Stimulated activated CD8-positive, alpha-beta memory T cell treated with anti-CD3 and anti-CD28 coated beads, Interleukin-4, amount 100 ng/mL, for 48 hours (primary cell): Measurements from ENCODE around the gene OBI1.
"Not testable (repeated sequence)": the region's sequence is repeated elsewhere in the genome, so short reads cannot be mapped to it uniquely, and the experiment has no call there.

Source experiments
- DNase-seq: peaks from one replicate; pipeline ENCODE4 v3.0.0-alpha.2; 2020

The OBI1 gene

GRCh38 chr13:78658630-78659449 lies at the start of gene OBI1:
Gene OBI1 (minus strand): TSS chr13:78659155. CDS start chr13:78659120, 35 bp downstream.
- peak; percentile 92 for DNase-seq

GRCh38 chr13:78701383-78701782 lies 42.4 kb upstream of the OBI1 start:
- DNase-seq: no peak

DNA sequence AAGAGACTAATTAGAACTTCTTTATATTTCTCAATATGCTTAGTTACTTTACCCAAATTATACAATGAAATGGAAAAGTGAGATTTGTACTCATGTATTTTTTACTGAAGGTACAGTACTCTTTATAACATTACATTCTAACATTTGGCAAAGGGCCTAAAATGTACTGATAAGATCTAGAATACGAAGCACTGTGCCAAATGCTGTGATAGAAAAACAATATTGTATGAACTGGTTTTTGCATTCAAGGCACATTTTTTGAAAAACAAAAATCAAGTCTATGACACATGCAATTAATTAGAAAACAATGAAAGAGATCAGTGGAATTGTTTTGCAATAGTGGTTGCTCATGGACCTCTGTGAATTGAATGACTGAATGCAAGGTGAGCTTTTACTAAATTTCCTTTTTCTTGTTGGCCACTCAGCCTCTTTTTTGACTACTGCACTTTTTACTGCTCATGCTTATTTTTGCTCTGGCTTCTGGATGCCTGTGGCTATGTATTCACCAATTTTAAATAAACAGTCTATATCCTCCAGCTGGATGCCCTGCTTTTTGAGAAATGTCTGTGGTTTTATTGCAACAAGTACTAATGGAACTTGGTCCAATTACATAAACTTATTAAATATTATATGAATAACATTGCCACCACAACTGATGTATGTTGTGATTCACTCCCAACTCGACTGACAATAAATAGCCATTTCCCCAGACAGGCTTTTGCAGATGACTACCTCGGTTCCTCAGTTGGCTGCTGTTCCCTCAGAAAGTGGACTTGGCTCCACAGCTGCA lies 41.4 kb upstream of the OBI1 start:
- DNase-seq: no peak

- no peak for DNase-seq
Measured at GRCh38 chr13:78689011-78689410, 30.1 kb upstream of the OBI1 start.

DNA sequence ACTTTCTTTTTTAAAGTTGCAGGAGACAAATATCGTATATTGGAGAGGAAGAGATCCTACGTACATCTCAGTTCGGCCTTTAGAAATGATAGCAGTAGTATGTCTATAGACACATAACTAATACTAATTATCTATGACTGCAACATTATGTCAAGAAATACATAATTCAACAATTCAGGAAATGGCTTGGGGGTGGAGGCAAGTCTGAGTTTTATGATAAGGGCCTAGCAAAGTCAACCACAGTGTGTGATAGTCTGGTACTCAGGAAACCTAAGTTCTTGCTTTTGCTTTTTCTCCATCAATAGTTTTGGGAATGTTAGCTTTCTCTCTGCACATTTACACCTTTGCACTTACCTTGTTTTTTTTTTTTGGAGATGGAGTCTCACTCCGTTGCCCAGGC lies 27.5 kb upstream of the OBI1 start:
- DNase-seq: no peak

DNA sequence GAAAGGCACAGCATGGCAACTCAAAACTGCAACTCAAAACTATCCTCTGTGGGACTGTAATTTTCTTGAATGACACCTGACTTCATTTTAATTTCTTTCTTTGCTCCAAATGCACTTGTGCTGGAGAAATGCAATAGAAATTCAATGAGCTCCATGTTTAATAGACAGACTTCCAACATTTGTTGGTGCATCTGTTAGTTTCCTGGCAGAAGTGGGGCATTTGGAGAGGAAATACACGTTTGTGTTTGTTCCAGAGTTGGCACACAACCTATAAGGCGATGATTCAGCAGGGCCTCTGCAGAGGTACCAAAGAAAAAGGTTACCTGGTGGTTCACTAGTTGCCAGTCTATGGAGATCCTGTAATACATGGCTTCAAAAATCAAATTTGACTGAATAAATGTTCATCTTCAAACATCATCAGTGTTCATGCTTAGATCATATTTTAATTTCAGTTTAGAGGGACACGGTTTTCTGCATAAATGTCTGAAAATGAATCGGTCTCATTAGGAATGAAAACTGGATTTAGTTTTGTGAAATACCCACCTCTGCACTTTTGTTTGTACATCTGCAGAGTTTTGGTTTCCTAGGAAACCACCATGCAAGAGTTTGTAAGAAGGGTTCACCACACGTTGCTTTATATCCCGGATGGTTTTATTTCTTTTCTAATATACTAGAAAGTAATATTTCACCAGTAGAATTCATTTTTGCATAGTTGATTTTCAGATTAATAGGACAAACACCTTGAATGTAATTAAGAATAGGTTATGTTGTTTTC lies 21.8 kb upstream of the OBI1 start:
- DNase-seq: no peak

GRCh38 chr13:78680115-78680561 lies 21.2 kb upstream of the OBI1 start:
- no peak for DNase-seq

GRCh38 chr13:78679329-78679728 lies 20.4 kb upstream of the OBI1 start:
- no peak for DNase-seq

DNA sequence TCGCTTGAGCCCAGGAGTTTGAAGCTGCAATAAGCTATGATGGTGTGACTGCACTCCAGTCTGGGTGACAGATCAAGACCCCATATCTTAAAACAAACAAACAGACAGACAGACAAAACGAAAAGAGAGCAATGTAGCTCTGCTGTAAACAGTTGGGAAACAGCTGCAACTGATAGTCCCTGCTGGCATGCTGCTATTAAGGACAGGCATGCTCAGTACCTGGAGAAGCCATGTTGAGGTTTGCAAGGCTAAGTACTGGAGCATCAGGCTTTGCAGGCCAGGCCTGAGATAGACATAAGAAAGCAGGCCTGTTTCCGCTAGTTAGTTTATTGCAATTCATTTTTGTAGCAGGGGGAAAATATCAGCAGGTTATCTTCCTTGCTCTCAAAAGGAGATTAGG lies 16.2 kb upstream of the OBI1 start:
- no peak for DNase-seq

DNA sequence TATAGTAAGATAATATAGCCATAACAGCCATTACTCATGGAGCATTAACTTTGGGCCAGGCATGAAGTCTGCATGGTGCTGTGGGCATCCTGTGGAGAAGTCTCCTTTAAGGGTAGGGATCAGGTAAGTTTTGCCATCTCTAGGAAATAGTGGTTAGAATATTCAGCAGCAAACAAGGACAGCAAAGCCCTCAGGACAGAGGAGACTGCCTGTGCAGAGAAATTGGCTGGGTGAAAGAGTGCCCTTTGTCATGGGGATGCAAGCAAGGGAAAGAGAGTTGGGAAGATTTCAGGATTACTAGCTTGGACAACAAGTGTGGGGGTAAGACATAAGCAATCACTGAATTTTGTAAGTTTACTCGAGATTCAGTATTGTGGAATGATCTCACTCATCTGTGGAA lies 15.7 kb upstream of the OBI1 start:
- DNase-seq: no peak

GRCh38 chr13:78662467-78662866 lies 3.5 kb upstream of the OBI1 start:
- no peak for DNase-seq

GRCh38 chr13:78660495-78660857 lies 1.5 kb upstream of the OBI1 start:
- no peak for DNase-seq

DNA sequence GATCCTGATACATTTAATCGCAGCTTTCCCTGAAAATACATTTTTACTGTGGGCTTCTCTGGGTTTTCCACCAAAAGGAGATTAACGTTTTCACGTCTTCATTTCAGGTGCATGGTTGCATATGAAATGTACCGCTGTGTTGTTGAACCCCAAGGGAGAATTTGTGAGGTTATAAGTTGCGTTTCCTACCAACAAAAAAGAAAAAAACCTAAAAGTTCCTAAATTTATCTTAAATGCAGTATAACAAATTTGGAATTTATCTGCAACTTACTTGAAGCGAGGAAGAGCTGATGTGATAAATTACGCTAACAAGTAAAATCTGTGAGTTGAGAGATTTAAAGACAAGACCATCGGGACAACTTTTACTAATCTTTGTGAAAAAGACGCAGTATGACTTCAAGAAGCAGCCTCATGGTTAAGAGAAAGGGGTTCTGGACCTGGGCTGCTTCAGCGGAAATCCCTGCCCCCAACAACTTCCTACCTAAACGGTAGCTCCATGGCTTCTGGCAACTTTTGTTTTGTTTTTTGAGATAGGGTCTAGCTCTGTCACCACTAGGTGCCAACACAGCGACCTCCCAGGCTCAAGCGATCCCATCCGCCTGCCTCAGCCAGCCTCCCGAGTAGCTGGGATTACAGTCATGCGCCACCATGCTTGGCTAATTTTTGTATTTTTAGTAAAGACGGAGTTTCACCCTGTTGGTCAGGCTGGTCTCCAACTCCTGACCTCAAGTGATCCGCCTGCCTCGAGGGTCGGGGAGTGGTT lies 958 bp upstream of the OBI1 start:
- DNase-seq: peak; percentile 36

GRCh38 chr13:78659450-78659730 lies 435 bp upstream of the OBI1 start:
- DNase-seq: no peak

DNA sequence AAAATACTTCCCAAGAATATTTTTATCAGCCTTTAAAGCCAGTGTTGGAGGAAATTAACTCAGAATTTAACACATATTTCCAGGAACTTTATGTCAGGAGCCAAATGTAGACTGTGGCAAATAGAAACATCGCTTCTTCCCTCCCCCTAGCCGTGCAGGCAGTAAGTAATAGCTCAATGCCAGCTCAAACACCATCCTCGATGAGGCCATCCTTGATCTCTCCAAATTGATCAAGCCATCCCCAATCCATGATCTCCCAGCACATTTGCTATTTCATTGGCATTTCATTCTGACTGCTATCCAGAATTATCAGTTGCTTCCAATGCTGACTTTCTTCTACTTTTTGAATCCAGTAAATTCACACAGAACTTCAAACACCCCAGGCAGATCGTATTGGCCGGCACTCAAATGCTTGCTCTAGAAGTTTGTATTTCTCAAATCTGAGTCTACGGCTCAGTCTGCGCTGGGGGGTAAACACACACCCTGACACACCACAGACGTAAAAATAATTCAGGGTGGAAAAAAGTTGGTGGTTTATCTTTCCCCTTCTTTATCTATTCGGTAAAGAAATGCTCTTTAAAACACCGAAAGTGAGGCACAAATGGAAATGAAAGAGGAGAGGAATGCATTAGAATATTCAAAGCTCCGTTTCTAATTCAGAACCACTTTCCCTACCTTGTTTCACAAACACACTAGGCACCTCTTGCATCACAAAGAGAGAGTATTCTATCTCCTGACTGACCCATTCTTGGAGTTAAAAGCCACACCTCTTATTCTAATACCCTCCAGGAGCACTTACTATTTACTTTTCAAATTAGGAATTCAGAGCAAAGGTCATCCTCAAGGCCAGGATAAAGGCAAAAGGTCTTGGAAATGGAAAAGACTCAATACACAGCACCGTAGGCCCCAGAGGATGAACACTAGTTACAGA lies 991 bp downstream of the OBI1 start:
- DNase-seq: no peak

- no peak for DNase-seq
Measured at GRCh38 chr13:78655906-78656305, 3.0 kb downstream of the OBI1 start.

- no peak for DNase-seq
Measured at GRCh38 chr13:78655007-78655406, 3.9 kb downstream of the OBI1 start.

- no peak for DNase-seq
Measured at GRCh38 chr13:78652651-78653050, 6.3 kb downstream of the OBI1 start.

DNA sequence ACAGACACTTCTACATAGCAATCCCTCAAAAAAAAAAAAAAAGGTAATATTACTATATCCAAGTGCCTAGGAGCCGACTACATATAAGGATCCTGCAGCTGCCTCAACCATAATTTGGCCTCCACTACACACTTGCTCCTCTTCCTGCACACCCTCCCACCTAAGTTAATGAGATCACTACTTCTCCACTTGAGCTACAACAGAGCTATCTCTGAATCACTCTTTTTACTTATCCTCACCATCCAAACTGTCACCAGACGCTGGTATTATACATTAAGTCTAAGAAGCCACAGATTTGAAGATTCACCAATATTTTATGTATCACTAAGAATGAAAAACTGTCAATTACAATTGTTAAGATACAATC lies 8.3 kb downstream of the OBI1 start:
- DNase-seq: no peak

DNA sequence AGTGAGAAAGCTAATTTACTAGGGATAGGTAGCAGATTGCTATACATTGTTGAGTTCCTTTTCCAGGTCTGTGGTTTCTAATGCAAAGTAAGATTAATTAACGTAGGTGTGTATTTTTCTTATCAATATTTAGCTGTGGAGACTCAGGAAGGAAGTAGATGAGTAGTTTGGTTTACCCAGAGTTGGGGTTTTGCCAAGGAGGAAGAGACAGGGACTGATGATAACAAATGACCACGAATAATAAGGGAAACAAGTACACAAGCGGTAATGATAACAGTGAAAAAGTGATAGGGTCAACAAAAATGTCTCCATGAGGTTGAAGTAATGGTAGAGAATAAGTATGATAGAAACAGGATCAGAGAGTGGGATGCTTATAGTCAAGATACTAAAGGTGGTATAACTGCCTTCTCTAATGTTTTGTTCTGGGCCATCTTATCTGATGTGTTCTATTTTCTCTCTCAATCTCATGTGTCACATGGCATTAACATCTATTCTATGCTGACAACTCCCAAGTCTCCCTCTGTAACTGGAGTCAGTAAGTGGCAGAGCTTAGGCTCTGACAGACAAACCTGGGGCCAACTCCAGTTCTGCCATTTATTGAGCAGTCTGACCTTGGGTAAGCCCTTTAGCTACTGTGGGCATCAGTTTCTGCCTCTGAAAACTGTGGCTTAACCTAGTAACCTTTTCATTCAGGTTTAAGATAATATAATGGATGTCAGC lies 8.8 kb downstream of the OBI1 start:
- no peak for DNase-seq

- DNase-seq: not testable (repeated sequence)
Measured at GRCh38 chr13:78647109-78647678, 11.8 kb downstream of the OBI1 start.
